ENCODE results near the gene ANKRD13D.

Gene ANKRD13D

GRCh38 chr11:67302571-67303131, 13.5 kb downstream of the ANKRD13D start:
- H3K27ac ChIP-seq, result peak overlapping the region; percentile 96
- no peak for TF ChIP-seq CTCF (conservative IDR thresholded peaks at IDR 0.05)

GRCh38 chr11:67303132-67303834, 14.2 kb downstream of the ANKRD13D start, which contains the start of gene SSH3:
Gene SSH3, plus strand, starts transcription at chr11:67303530. Its CDS starts 96 bp downstream, at chr11:67303626.
- H3K27ac ChIP-seq, result peak within 1 kb of the TSS; percentile 96
- no peak for TF ChIP-seq CTCF (conservative IDR thresholded peaks at IDR 0.05)

GRCh38 chr11:67303835-67304411, 14.8 kb downstream of the ANKRD13D start:
- peak overlapping the region; percentile 96 for H3K27ac ChIP-seq
- TF ChIP-seq CTCF (conservative IDR thresholded peaks at IDR 0.05), result no peak

- no peak for TF ChIP-seq CTCF (conservative IDR thresholded peaks at IDR 0.05)
- peak overlapping the region; percentile 96 for H3K27ac ChIP-seq
Observed at GRCh38 chr11:67304511-67305113, 15.5 kb downstream of the ANKRD13D start.

- TF ChIP-seq CTCF (conservative IDR thresholded peaks at IDR 0.05), result no peak
- peak overlapping the region; percentile 15; the same call in 1 of the 2 replicates for H3K27ac ChIP-seq
Observed at GRCh38 chr11:67306769-67307544, 17.9 kb downstream of the ANKRD13D start.

GRCh38 chr11:67307545-67308001, 18.5 kb downstream of the ANKRD13D start:
- no peak for TF ChIP-seq CTCF (conservative IDR thresholded peaks at IDR 0.05)
- peak overlapping the region; percentile 15; the same call in 1 of the 2 replicates for H3K27ac ChIP-seq

Measured in VCaP (cell line).